ENCODE data around the gene SLC13A1.

SLC13A1 gene

GRCh38 chr7:123208793-123209192 is 9.0 kb upstream of the SLC13A1 start:
- Histone ChIP-seq H3K36me3 (ENCODE audit: control insufficient read depth, low read length) (no peaks in the 10 kb centered on the region), H3K9me2 (replicated peaks; ENCODE audit: control insufficient read depth, low read length) (no peaks in the 10 kb centered on the region), H3K4me2 (ENCODE audit: low read length) (no peak overlapping the region), H3K4me3 (ENCODE audit: low read length) (no peak overlapping the region), H3K79me2 (ENCODE audit: control insufficient read depth, low read length) (no peaks in the 10 kb centered on the region), H4K20me1 (ENCODE audit: control insufficient read depth, insufficient read depth, low read depth, low read length) (no peaks in the 10 kb centered on the region), H3F3A (ENCODE audit: control insufficient read depth, insufficient read depth) (no peaks in the 10 kb centered on the region), H3K27ac (ENCODE audit: low read depth, low read length) (no peak overlapping the region), H3K4me1 (ENCODE audit: control insufficient read depth, low read length) (no peaks in the 10 kb centered on the region), H3K9me3 (ENCODE audit: control insufficient read depth, insufficient read depth, low read length) (no peaks in the 10 kb centered on the region), H3K27me3 (ENCODE audit: control insufficient read depth, low read length) (no peaks in the 10 kb centered on the region)
- TF ChIP-seq CTCF (IDR thresholded peaks at IDR 0.05; ENCODE audit: low read depth, low read length, poor library complexity, severe bottlenecking) (peak; percentile 21), EZH2phosphoT487 (IDR thresholded peaks at IDR 0.05; ENCODE audit: borderline replicate concordance, low read length) (no peak)

- Histone ChIP-seq H3K4me1 (ENCODE audit: control insufficient read depth, low read length) (no peaks in the 10 kb centered on the region), H3K79me2 (ENCODE audit: control insufficient read depth, low read length) (no peaks in the 10 kb centered on the region), H3K36me3 (ENCODE audit: control insufficient read depth, low read length) (no peaks in the 10 kb centered on the region), H3K9me2 (replicated peaks; ENCODE audit: control insufficient read depth, low read length) (no peaks in the 10 kb centered on the region), H3K27me3 (ENCODE audit: control insufficient read depth, low read length) (no peaks in the 10 kb centered on the region), H3K4me3 (ENCODE audit: low read length) (no peak overlapping the region), H3K9me3 (ENCODE audit: control insufficient read depth, insufficient read depth, low read length) (no peaks in the 10 kb centered on the region), H3K4me2 (ENCODE audit: low read length) (no peak overlapping the region), H4K20me1 (ENCODE audit: control insufficient read depth, insufficient read depth, low read depth, low read length) (no peaks in the 10 kb centered on the region), H3F3A (ENCODE audit: control insufficient read depth, insufficient read depth) (no peaks in the 10 kb centered on the region), H3K27ac (ENCODE audit: low read depth, low read length) (no peak overlapping the region)
- TF ChIP-seq CTCF (IDR thresholded peaks at IDR 0.05; ENCODE audit: low read depth, low read length, poor library complexity, severe bottlenecking) = no peak
- TF ChIP-seq EZH2phosphoT487 (IDR thresholded peaks at IDR 0.05; ENCODE audit: borderline replicate concordance, low read length) = no peak
Measured at GRCh38 chr7:123204206-123204835, 4.6 kb upstream of the SLC13A1 start.

- no peaks in the 10 kb centered on the region for H3K27me3 ChIP-seq (ENCODE audit: control insufficient read depth, low read length)
- no peak for TF ChIP-seq EZH2phosphoT487 (IDR thresholded peaks at IDR 0.05; ENCODE audit: borderline replicate concordance, low read length)
- no peak for TF ChIP-seq CTCF (IDR thresholded peaks at IDR 0.05; ENCODE audit: low read depth, low read length, poor library complexity, severe bottlenecking)
- H3K4me3 ChIP-seq (ENCODE audit: low read length) = no peak overlapping the region
Measured at GRCh38 chr7:123201901-123202300, 2.1 kb upstream of the SLC13A1 start.

More at GRCh38 chr7:123201901-123202300, 2.1 kb upstream of the SLC13A1 start:
- H4K20me1 ChIP-seq (ENCODE audit: control insufficient read depth, insufficient read depth, low read depth, low read length) = no peaks in the 10 kb centered on the region
- H3K36me3 ChIP-seq (ENCODE audit: control insufficient read depth, low read length) = no peaks in the 10 kb centered on the region
- no peak overlapping the region for H3K4me2 ChIP-seq (ENCODE audit: low read length)
- H3K27ac ChIP-seq (ENCODE audit: low read depth, low read length) = no peak overlapping the region
- H3F3A ChIP-seq (ENCODE audit: control insufficient read depth, insufficient read depth) = no peaks in the 10 kb centered on the region
- no peaks in the 10 kb centered on the region for H3K79me2 ChIP-seq (ENCODE audit: control insufficient read depth, low read length)
- H3K9me3 ChIP-seq (ENCODE audit: control insufficient read depth, insufficient read depth, low read length) = no peaks in the 10 kb centered on the region
- no peaks in the 10 kb centered on the region for H3K4me1 ChIP-seq (ENCODE audit: control insufficient read depth, low read length)
- no peaks in the 10 kb centered on the region for H3K9me2 ChIP-seq (replicated peaks; ENCODE audit: control insufficient read depth, low read length)

Data from DOHH2 (cell line).